ENCODE measurements around the gene PARP15.

DNA sequence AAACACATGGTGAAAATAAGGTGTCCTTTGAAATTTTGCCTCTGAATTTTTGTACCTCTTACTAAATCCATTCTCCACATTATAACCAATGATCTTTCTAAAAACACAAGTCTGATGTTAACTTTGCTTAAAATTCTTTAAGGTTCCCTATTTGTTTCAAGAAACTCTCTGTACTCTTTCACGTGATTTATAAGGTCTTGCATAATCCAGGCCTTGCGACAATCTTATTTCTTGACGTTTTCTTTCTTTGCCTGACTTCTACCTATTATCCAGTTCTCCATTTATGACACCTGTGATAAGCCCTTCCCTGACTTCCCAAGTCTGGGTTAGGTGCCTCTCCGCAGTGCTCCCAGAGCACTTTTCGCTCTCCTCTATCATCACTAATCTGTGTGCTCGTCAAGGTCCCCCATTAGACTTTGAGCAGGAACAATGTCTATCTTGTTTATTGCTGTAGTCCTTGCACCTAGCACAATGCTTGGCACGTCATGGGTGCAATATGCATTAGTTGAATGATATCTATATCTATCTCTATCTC lies 38.4 kb upstream of the PARP15 start:
- TF ChIP-seq, protein P1, sequence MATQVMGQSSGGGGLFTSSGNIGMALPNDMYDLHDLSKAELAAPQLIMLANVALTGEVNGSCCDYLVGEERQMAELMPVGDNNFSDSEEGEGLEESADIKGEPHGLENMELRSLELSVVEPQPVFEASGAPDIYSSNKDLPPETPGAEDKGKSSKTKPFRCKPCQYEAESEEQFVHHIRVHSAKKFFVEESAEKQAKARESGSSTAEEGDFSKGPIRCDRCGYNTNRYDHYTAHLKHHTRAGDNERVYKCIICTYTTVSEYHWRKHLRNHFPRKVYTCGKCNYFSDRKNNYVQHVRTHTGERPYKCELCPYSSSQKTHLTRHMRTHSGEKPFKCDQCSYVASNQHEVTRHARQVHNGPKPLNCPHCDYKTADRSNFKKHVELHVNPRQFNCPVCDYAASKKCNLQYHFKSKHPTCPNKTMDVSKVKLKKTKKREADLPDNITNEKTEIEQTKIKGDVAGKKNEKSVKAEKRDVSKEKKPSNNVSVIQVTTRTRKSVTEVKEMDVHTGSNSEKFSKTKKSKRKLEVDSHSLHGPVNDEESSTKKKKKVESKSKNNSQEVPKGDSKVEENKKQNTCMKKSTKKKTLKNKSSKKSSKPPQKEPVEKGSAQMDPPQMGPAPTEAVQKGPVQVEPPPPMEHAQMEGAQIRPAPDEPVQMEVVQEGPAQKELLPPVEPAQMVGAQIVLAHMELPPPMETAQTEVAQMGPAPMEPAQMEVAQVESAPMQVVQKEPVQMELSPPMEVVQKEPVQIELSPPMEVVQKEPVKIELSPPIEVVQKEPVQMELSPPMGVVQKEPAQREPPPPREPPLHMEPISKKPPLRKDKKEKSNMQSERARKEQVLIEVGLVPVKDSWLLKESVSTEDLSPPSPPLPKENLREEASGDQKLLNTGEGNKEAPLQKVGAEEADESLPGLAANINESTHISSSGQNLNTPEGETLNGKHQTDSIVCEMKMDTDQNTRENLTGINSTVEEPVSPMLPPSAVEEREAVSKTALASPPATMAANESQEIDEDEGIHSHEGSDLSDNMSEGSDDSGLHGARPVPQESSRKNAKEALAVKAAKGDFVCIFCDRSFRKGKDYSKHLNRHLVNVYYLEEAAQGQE (IDR thresholded peaks at IDR 0.05; ENCODE audit: low read depth) = no peak
- TF ChIP-seq CREB1 (IDR thresholded peaks at IDR 0.05; ENCODE audit: low read depth) = no peak
- no peak for TF ChIP-seq TAF1 (IDR thresholded peaks at IDR 0.05; ENCODE audit: low read depth)
- no peak for TF ChIP-seq EGR1 (IDR thresholded peaks at IDR 0.05)
- TF ChIP-seq EP300 (IDR thresholded peaks at IDR 0.05; ENCODE audit: borderline replicate concordance) = no peak
- no peak for TF ChIP-seq FOXM1 (IDR thresholded peaks at IDR 0.05; ENCODE audit: borderline replicate concordance, low read depth)
- TF ChIP-seq, protein P2, sequence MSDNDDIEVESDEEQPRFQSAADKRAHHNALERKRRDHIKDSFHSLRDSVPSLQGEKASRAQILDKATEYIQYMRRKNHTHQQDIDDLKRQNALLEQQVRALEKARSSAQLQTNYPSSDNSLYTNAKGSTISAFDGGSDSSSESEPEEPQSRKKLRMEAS (IDR thresholded peaks at IDR 0.05) = no peak
- no peak for TF ChIP-seq TCF12 (IDR thresholded peaks at IDR 0.05; ENCODE audit: low read depth)
- TF ChIP-seq, protein P3, sequence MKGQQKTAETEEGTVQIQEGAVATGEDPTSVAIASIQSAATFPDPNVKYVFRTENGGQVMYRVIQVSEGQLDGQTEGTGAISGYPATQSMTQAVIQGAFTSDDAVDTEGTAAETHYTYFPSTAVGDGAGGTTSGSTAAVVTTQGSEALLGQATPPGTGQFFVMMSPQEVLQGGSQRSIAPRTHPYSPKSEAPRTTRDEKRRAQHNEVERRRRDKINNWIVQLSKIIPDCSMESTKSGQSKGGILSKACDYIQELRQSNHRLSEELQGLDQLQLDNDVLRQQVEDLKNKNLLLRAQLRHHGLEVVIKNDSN (IDR thresholded peaks at IDR 0.05) = no peak
- TF ChIP-seq CEBPB (IDR thresholded peaks at IDR 0.05) = no peak
- TF ChIP-seq YY1 (IDR thresholded peaks at IDR 0.05; ENCODE audit: low read depth) = no peak
- TF ChIP-seq ZBTB7A (IDR thresholded peaks at IDR 0.05; ENCODE audit: low read depth) = no peak
- TF ChIP-seq TEAD4 (IDR thresholded peaks at IDR 0.05) = no peak
- TF ChIP-seq RAD21 (IDR thresholded peaks at IDR 0.05; ENCODE audit: low read depth) = no peak

All from Ishikawa (cell line).